K562 (cell line): ENCODE results near the gene BCL2L1. TPM values are rescaled to one million over a fixed set of nuclear protein-coding genes. Genes with fewer than 3 reads are reported as not detected.

Experiments used
- ATAC-seq: fragments of 200-7000 bp; cut with Tn5 transposase; 3 replicates; pipeline ENCODE4 v1.9.1; 2020; ENCODE audit warnings: moderate library complexity
- BruUV-seq: library from RNA; stranded (reverse); fragments of 400-500 nt; replicated peaks from 2 replicates; lab custom pipeline; 2021; lab: Mats Ljungman, UMichigan
- CTCF ChIA-PET: fragments of 300-600 bp; formaldehyde crosslinking; extraction: SDS; loops from one replicate; lab custom pipeline; 2021; ENCODE audit warnings: low intra/inter-chr PET ratio; lab: Yijun Ruan, JAX
- POLR2A ChIA-PET: fragments of 300-600, 350-650 bp; sonication (Branson Sonifier 250); formaldehyde crosslinking; extraction: SDS; loops from one replicate; lab custom pipeline; 2021; ENCODE audit warnings: antibody characterized with exemption, inconsistent platforms; lab: Yijun Ruan, JAX
- DNase-seq, 4 experiments: peaks; one replicate each; pipeline versions ENCODE4 v3.0.0 to v3.0.0-alpha.2; 2011 to 2018; ENCODE audit warnings: low spot score in 3 of 4, mixed read lengths in 3 of 4; ENCODE audit errors: extremely low read depth in 1 of 4
- FAIRE-seq: peaks from 2 replicates; lab custom pipeline; 2011; peaks lifted over from hg19 to GRCh38; lab: Jason Lieb, UNC
- H2AFZ ChIP-seq: 2 replicates; pipeline ENCODE4 v1.6.0; 2011; ENCODE audit warnings: low read depth, low read length, control low read depth, inconsistent platforms
- H3K27ac ChIP-seq: fragments of 200-600 bp; 3 replicates; pipeline ENCODE4 v1.8.0; 2011; ENCODE audit warnings: low read depth, mild to moderate bottlenecking, control low read depth, inconsistent platforms, low read length, moderate library complexity, mixed read lengths; ENCODE audit errors: extremely low read depth
- H3K27me3 ChIP-seq, 2 experiments: fragments of 300-600 bp in 1 of 2; 2 replicates in 1 of 2; 3 replicates in 1 of 2; pipeline versions ENCODE4 v1.6.0 to v1.8.0; 2011; ENCODE audit warnings: inconsistent platforms in 2 of 2, low read length in 2 of 2, mild to moderate bottlenecking in 1 of 2, mixed read lengths in 1 of 2, moderate library complexity in 1 of 2; ENCODE audit not compliant: control insufficient read depth in 2 of 2, insufficient read depth in 2 of 2
- H3K36me3 ChIP-seq: fragments of 300-600 bp; 3 replicates; pipeline ENCODE4 v1.8.0; 2011; ENCODE audit warnings: mild to moderate bottlenecking, low read length, inconsistent platforms; ENCODE audit not compliant: control insufficient read depth, insufficient read depth
- H3K4me1 ChIP-seq, 2 experiments: fragments of 200-600 bp in 1 of 2; replicated peaks in 1 of 2; 2 replicates in 1 of 2; 3 replicates in 1 of 2; pipeline versions ENCODE4 v1.5.1 to v1.8.0; 2011; ENCODE audit warnings: inconsistent platforms in 2 of 2, low read length in 2 of 2, mild to moderate bottlenecking in 1 of 2, mixed read lengths in 1 of 2, moderate library complexity in 1 of 2; ENCODE audit not compliant: control insufficient read depth in 2 of 2, insufficient read depth in 2 of 2
- H3K4me2 ChIP-seq: 2 replicates; pipeline ENCODE4 v1.6.1; 2011; ENCODE audit warnings: low read length, control low read depth, inconsistent platforms, mixed read lengths; ENCODE audit not compliant: insufficient read depth
- H3K4me3 ChIP-seq: fragments of 200-600 bp; sonication (generic), shearing (Covaris generic); 2 replicates; pipeline ENCODE4 v1.5.1; 2016; ENCODE audit warnings: control low read depth, inconsistent platforms
- H3K79me2 ChIP-seq: fragments of 200-600 bp; 3 replicates; pipeline ENCODE4 v1.8.0; 2011; ENCODE audit warnings: low read length, inconsistent platforms; ENCODE audit not compliant: control insufficient read depth, insufficient read depth
- H3K9ac ChIP-seq, 2 experiments: 2 replicates each; pipeline versions ENCODE4 v1.6.0 to v1.6.1; 2011; ENCODE audit warnings: low read depth in 2 of 2, low read length in 2 of 2, control low read depth in 1 of 2, inconsistent platforms in 1 of 2, mild to moderate bottlenecking in 1 of 2, mixed read lengths in 1 of 2; ENCODE audit not compliant: insufficient read depth in 1 of 2
- H3K9me1 ChIP-seq: one replicate; pipeline ENCODE4 v1.6.0; 2011; ENCODE audit warnings: inconsistent platforms, mild to moderate bottlenecking, low read length, moderate library complexity; ENCODE audit not compliant: control insufficient read depth, insufficient read depth
- H3K9me3 ChIP-seq: replicated peaks from 2 replicates; pipeline ENCODE4 v1.5.1; 2011; ENCODE audit warnings: low read depth, low read length, inconsistent platforms; ENCODE audit not compliant: control insufficient read depth, insufficient read depth
- H4K20me1 ChIP-seq: replicated peaks from 2 replicates; pipeline ENCODE4 v1.6.1; 2011; ENCODE audit warnings: low read length, inconsistent platforms, mixed read lengths; ENCODE audit not compliant: control insufficient read depth, insufficient read depth
- ESRRB ChIP-seq: fragments of 250-450 bp; sonication (Bioruptor Pico); IDR thresholded peaks from 2 replicates; pipeline ENCODE4 v1.5.0; 2020; ENCODE audit warnings: mild to moderate bottlenecking, moderate library complexity, borderline replicate concordance
- NFATC3 ChIP-seq: fragments of 450-650 bp; IDR thresholded peaks from 2 replicates; pipeline ENCODE4 v1.6.1; 2017; ENCODE audit warnings: mild to moderate bottlenecking
- NR4A1 ChIP-seq, 2 experiments: fragments of 250-450 bp in 1 of 2; fragments of 450-650 bp in 1 of 2; sonication (Bioruptor Pico) in 1 of 2; IDR thresholded peaks; 2 replicates each; pipeline versions ENCODE4 v1.4.0 to v1.6.1; 2016 to 2020; ENCODE audit warnings: mild to moderate bottlenecking in 2 of 2, missing compliant biosample characterization in 1 of 2, missing genetic modification characterization in 1 of 2, moderate library complexity in 1 of 2
- NUFIP1 ChIP-seq: fragments of 450-650 bp; IDR thresholded peaks from 2 replicates; pipeline ENCODE4 v1.6.1; 2018; ENCODE audit not compliant: partially characterized antibody
- PRPF4 ChIP-seq: fragments of 200-400 bp; formaldehyde crosslinking; IDR thresholded peaks from one replicate; pipeline ENCODE4 v1.6.1; 2017; ENCODE audit warnings: low read length, low read depth, mild to moderate bottlenecking; ENCODE audit not compliant: insufficient read depth, poor library complexity, severe bottlenecking
- YY1 ChIP-seq, 3 experiments: IDR thresholded peaks; 2 replicates each; pipeline ENCODE4 v1.6.1; 2011; ENCODE audit warnings: low read length in 2 of 3, mild to moderate bottlenecking in 2 of 3, moderate library complexity in 2 of 3, borderline replicate concordance in 1 of 3, control low read depth in 1 of 3, low read depth in 1 of 3; ENCODE audit not compliant: insufficient read depth in 3 of 3, insufficient replicate concordance in 2 of 3, control insufficient read depth in 1 of 3, insufficient read length in 1 of 3; ENCODE audit errors: extremely low read depth in 1 of 3
- ZNF311 ChIP-seq: fragments of 250-450 bp; sonication (Bioruptor Pico); IDR thresholded peaks from 2 replicates; pipeline ENCODE4 v1.4.0; 2020; ENCODE audit warnings: mild to moderate bottlenecking, moderate library complexity
- ZNF561 ChIP-seq: fragments of 450-650 bp; formaldehyde crosslinking; conservative IDR thresholded peaks from 2 replicates; pipeline ENCODE4 v1.4.0; 2020; ENCODE audit warnings: mild to moderate bottlenecking, moderate library complexity
- WGBS: fragments of 100-300 bp; shearing (Covaris generic); methylation state at CpG from one replicate; pipeline ENCODE4 v1.1.6; 2016; ENCODE audit warnings: low coverage, mixed read lengths; ENCODE audit not compliant: insufficient coverage; ENCODE audit errors: missing lambda C conversion rate; 5-methylcytosine and 5-hydroxymethylcytosine counted together
- in situ Hi-C: fragments of 300-500 bp; cut with MboI; formaldehyde crosslinking; loops from 4 replicates; pipeline ENCODE4 v1.15.0; 2018; ENCODE audit warnings: inconsistent platforms, mixed read lengths
- intact Hi-C: fragments of 100-400 bp; cut with micrococcal nuclease; formaldehyde crosslinking; loops from 2 replicates; pipeline ENCODE4 v1.14.2; 2022
- polyA plus RNA-seq, 8 experiments: library from polyadenylated mRNA; depleted of rRNA in 4 of 8; stranded (reverse) in 5 of 8; unstranded in 3 of 8; fragments of >200 nt; fragmentation: Nextera tagmentation in 2 of 8; fragmentation: Illumina TruSeq in 1 of 8; extraction: Ambion mirVana in 2 of 8; extraction: Trizol in 1 of 8; gene quantifications; 2 replicates each; pipeline versions ENCODE4 v1.2.1 to v1.2.3, GENCODE V29; 2011 to 2014; ENCODE audit warnings: inconsistent platforms in 1 of 8, missing spikeins in 1 of 8
- total RNA-seq, 7 experiments: library from RNA; depleted of rRNA in 6 of 7; stranded (reverse); fragments of >200 nt in 6 of 7; fragmentation: Illumina TruSeq in 2 of 7; extraction: Trizol in 2 of 7; gene quantifications; 2 replicates each; pipeline versions ENCODE4 v1.2.1 to v1.2.3, GENCODE V29; 2011 to 2021; ENCODE audit warnings: low replicate concordance in 1 of 7
- TF ChIP-seq, protein P1 (sequence below): fragments of 450-650 bp; IDR thresholded peaks from 2 replicates; pipeline ENCODE4 v1.6.1; 2016; ENCODE audit warnings: low read depth
- TF ChIP-seq, protein P2 (sequence below): sonication (generic); formaldehyde crosslinking; IDR thresholded peaks from 2 replicates; pipeline ENCODE4 v1.8.0; 2022; ENCODE audit warnings: missing genetic modification reagents, mild to moderate bottlenecking, moderate library complexity, borderline replicate concordance

The BCL2L1 gene
- total and polyA plus RNA-seq, 9 of the 15 experiments (the other 6 are each of a cell fraction or from before 2014, with no cell fraction given), result 3.3 to 182 (median 120) TPM

DNA sequence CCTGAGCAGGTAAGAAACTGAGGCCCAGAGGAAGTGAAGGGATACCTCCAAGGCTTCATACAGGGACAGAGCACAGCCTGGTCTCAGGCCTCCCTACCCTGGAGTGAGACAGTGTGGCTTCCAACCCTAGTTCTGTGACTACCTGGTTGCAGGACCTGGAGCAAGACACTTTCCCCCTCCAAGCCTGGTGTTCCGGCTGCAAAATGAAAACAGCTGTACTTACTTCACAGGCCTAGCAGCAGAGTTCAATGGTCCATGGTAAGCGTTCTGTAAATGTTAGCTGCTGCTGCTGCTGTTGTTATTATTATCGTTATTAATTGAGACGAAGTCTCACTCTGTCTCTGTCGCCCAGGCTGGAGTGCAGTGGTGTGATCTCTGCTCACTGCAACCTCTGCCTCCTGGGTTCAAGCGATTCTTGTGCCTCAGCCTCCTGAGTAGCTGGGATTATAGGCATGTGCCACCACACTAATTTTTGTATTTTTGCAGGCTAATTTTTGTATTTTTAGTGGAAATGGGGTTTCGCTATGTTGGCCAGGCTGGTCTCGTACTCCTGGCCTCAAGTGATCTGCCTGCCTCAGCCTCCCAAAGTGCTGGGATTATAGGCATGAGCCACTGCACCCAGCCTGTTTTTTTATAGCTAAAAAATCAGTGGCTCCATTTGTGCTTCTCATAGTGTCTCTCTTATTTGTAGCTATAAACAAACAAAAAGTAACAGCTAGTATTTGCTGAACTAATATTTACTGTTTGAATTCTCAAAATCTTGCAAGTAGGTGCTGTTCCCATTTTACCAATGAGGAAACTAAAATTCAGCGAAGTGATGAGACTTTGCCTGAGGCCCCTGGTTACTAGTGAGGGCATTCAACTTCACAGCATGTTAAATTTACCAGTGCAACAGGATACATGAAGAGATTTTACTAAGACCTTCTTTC lies 43.0 kb downstream of the BCL2L1 start:
- H3K79me2 ChIP-seq, result peaks cover 95% of the 10 kb centered on the region
- H2AFZ ChIP-seq, result no peak overlapping the region
- peaks cover 68 to 92% of the 10 kb centered on the region in 2 experiments for H3K4me1 ChIP-seq
- POLR2A ChIA-PET, result interaction anchor here (0.6 to 1.5 kb wide), 4 partner anchors 13 to 287 kb away, joined by 3 to 4 read pairs (median 4); no protein-coding TSS in a partner anchor
- ATAC-seq, result no peak
- H3K9ac ChIP-seq, result peak overlapping the region; percentile 51 to 70; a peak in 1 of 4 replicates
- no peaks in the 10 kb centered on the region for H3K9me1 ChIP-seq
- no peaks in the 10 kb centered on the region for H3K9me3 ChIP-seq
- intact Hi-C loops (no loop called here), in situ Hi-C loops (no loop called here)
- CTCF ChIA-PET, result no interaction called here
- no TSS peak for BruUV-seq
- peak overlapping the region; percentile 43 for H3K4me2 ChIP-seq
- 78% methylated on average over 9 of the region's 9 CpGs for WGBS
- no peaks in the 10 kb centered on the region for H3K27me3 ChIP-seq
- peaks cover 83% of the 10 kb centered on the region for H3K36me3 ChIP-seq
- TF ChIP-seq ZNF561 (CRISPR knock-in tag), result no peak
- no peak for TF ChIP-seq NUFIP1
- TF ChIP-seq ZNF311 (CRISPR knock-in tag), result 0 out of 2 replicates have a peak, but pooled peaks have one; percentile 13
- TF ChIP-seq, protein P1, sequence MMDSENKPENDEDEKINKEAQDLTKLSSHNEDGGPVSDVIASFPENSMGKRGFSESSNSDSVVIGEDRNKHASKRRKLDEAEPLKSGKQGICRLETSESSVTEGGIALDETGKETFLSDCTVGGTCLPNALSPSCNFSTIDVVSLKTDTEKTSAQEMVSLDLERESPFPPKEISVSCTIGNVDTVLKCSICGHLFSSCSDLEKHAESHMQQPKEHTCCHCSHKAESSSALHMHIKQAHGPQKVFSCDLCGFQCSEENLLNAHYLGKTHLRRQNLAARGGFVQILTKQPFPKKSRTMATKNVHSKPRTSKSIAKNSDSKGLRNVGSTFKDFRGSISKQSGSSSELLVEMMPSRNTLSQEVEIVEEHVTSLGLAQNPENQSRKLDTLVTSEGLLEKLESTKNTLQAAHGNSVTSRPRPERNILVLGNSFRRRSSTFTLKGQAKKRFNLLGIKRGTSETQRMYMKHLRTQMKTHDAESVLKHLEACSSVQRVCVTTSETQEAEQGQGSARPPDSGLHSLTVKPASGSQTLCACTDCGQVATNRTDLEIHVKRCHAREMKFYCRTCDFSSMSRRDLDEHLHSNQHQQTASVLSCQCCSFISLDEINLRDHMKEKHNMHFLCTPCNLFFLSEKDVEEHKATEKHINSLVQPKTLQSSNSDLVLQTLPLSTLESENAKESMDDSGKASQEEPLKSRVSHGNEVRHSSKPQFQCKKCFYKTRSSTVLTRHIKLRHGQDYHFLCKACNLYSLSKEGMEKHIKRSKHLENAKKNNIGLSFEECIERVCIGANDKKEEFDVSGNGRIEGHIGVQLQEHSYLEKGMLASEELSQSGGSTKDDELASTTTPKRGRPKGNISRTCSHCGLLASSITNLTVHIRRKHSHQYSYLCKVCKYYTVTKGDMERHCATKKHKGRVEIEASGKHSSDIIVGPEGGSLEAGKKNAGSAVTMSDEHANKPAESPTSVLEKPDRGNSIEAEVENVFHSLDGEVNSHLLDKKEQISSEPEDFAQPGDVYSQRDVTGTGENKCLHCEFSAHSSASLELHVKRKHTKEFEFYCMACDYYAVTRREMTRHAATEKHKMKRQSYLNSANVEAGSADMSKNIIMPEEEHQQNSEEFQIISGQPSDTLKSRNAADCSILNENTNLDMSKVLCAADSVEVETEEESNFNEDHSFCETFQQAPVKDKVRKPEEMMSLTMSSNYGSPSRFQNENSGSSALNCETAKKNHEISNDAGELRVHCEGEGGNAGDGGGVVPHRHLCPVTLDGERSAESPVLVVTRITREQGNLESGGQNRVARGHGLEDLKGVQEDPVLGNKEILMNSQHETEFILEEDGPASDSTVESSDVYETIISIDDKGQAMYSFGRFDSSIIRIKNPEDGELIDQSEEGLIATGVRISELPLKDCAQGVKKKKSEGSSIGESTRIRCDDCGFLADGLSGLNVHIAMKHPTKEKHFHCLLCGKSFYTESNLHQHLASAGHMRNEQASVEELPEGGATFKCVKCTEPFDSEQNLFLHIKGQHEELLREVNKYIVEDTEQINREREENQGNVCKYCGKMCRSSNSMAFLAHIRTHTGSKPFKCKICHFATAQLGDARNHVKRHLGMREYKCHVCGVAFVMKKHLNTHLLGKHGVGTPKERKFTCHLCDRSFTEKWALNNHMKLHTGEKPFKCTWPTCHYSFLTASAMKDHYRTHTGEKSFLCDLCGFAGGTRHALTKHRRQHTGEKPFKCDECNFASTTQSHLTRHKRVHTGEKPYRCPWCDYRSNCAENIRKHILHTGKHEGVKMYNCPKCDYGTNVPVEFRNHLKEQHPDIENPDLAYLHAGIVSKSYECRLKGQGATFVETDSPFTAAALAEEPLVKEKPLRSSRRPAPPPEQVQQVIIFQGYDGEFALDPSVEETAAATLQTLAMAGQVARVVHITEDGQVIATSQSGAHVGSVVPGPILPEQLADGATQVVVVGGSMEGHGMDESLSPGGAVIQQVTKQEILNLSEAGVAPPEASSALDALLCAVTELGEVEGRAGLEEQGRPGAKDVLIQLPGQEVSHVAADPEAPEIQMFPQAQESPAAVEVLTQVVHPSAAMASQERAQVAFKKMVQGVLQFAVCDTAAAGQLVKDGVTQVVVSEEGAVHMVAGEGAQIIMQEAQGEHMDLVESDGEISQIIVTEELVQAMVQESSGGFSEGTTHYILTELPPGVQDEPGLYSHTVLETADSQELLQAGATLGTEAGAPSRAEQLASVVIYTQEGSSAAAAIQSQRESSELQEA, result no peak
- TF ChIP-seq NR4A1 (CRISPR knock-in tag; IDR thresholded peaks at IDR 0.05), result no peak
- no peak for TF ChIP-seq NR4A1 (tag; IDR thresholded peaks at IDR 0.05)
- TF ChIP-seq PRPF4, result no peak
- no peak for TF ChIP-seq YY1 (IDR thresholded peaks at IDR 0.05; ENCODE audit: borderline replicate concordance in 1 of 3, control insufficient read depth in 1 of 3, extremely low read depth in 1 of 3, insufficient read depth in 3 of 3, insufficient read length in 1 of 3, insufficient replicate concordance in 2 of 3, low read depth in 1 of 3, low read length in 2 of 3)
- TF ChIP-seq NFATC3, result no peak
- no peak for TF ChIP-seq ESRRB (CRISPR knock-in tag)
- TF ChIP-seq, protein P2, sequence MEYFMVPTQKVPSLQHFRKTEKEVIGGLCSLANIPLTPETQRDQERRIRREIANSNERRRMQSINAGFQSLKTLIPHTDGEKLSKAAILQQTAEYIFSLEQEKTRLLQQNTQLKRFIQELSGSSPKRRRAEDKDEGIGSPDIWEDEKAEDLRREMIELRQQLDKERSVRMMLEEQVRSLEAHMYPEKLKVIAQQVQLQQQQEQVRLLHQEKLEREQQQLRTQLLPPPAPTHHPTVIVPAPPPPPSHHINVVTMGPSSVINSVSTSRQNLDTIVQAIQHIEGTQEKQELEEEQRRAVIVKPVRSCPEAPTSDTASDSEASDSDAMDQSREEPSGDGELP (CRISPR knock-in tag), result 0 out of 2 replicates have a peak, but pooled peaks have one; percentile 17
- no peak for DNase-seq
- no peaks in the 10 kb centered on the region for H4K20me1 ChIP-seq
- H3K4me3 ChIP-seq, result no peak overlapping the region
- peak overlapping the region; percentile 71 for H3K27ac ChIP-seq
- FAIRE-seq, result no peak
